HG02798 (cell line): ENCODE results near the gene RBM14.

Source experiments
- ATAC-seq: cut with Tn5 transposase; IDR thresholded peaks from one replicate; pipeline ENCODE4 v1.9.1; 2021; ENCODE audit warnings: mild to moderate bottlenecking; ENCODE audit not compliant: unreplicated experiment, poor library complexity

Gene RBM14

DNA sequence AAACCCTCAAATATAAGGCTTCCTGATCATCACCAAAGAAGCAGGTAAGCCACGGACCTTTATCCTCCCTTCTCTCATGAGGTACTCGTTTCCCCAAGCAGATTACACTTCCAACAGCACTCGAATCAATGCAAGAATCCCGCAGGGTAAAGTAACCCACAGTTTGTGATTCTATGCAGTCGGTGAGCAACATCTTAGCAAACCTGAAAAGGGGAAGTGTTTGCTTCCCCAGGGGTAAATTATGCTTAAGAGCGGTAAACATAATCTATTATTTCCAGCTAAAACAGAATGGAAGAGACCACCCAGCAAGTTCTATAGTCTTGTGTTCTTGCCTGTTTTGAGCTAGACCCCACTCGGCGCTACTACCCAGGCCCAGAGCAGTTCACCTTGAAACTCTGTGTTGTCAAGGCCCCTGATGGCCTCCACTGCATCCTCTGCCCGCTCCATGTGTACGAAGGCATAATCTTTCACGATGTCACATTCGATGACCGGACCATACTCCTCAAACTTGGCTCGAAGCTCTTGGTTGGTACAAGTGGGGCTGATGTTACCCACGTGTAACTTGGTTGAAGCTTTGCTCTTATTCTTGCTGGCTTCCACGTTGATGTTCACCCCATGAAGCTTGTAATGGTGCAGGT is 60.0 kb downstream of the RBM14 start:
- ATAC-seq = no peak
